ENCODE results near the gene CSH1. TPM values are rescaled to one million over a fixed set of nuclear protein-coding genes. Genes with fewer than 3 reads are reported as not detected.
"Not testable (repeated sequence)": the region's sequence is repeated elsewhere in the genome, so short reads cannot be mapped to it uniquely, and the experiment has no call there.

Gene CSH1
- total RNA-seq, 1 donor from 2014 or later: not detected

DNA sequence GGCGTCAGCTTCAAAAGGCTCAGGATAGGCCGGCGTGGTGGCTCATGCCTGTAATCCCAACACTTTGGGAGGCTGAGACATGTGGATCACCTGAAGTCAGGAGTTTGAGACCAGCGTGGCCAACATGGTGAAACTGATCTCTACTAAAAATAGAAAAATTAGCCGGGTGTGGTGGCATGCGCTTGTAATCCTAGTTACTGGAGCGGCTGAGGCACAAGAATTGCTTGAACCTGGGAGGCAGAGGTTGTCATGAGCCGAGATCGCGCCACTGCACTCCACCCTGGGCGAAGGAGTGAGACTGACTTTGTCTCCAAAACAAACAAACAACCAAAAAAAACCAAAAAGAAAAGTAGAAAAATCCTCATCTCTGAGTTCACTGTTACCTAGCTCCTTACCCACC lies 11.3 kb downstream of the CSH1 start:
- H3K36me3 ChIP-seq (ENCODE audit: control insufficient read depth in 3 of 3, insufficient read depth in 3 of 3, low read length in 3 of 3); H3K4me1 ChIP-seq (ENCODE audit: control insufficient read depth in 3 of 3, insufficient read depth in 3 of 3, low read length in 3 of 3); H3K9me3 ChIP-seq (ENCODE audit: control insufficient read depth in 3 of 3, low read length in 3 of 3); H3K27me3 ChIP-seq (ENCODE audit: control insufficient read depth in 3 of 3, insufficient read depth in 3 of 3, low read length in 3 of 3); H3K27ac ChIP-seq (ENCODE audit: low read depth, low read length); H3K4me3 ChIP-seq (ENCODE audit: low read length in 3 of 3); H3K9ac ChIP-seq (ENCODE audit: low read depth in 1 of 3, low read length in 3 of 3): not testable (repeated sequence)

- not testable (repeated sequence) for H3K4me3 ChIP-seq (ENCODE audit: low read length in 3 of 3); H3K4me1 ChIP-seq (ENCODE audit: control insufficient read depth in 3 of 3, insufficient read depth in 3 of 3, low read length in 3 of 3); H3K27me3 ChIP-seq (ENCODE audit: control insufficient read depth in 3 of 3, insufficient read depth in 3 of 3, low read length in 3 of 3); H3K36me3 ChIP-seq (ENCODE audit: control insufficient read depth in 3 of 3, insufficient read depth in 3 of 3, low read length in 3 of 3); H3K27ac ChIP-seq (ENCODE audit: low read depth, low read length); H3K9me3 ChIP-seq (ENCODE audit: control insufficient read depth in 3 of 3, low read length in 3 of 3); H3K9ac ChIP-seq (ENCODE audit: low read depth in 1 of 3, low read length in 3 of 3)
Observed at GRCh38 chr17:63882626-63883126, 13.7 kb downstream of the CSH1 start.

DNA sequence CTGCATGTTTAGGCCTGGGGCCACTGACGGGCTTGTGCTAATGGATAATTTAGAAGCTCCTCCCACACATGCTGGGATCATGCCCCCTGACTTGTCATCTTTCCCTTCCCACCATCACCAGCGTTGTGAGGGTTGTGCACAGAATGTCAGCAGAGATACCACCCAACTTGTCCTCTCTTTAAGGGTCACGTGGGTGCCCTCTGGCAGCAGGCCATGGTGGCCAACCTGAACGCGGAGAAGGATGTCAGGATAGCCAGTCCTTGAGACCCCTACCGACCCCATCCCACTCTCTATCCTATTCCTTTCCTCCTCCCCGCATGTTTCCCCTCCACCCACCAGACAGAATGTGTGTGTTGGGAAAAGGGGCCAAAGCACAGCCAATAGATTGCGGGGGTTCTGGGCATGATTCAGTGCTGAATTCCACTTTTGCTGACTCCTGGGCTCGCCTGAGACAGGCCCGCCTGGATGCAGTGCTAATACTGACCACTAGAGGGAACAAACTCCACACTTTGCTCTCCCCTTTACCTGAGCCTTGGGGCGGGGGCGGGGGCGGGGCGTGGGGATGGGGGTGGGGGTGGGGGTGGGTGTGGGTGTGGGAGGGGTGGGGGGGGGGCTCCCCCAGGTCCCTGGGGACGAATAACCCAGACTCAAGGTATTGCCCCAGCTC lies 14.3 kb downstream of the CSH1 start, which contains the start of gene GH2:
TSS of gene GH2 (minus strand) at position 10 of the 667 bp plus-strand sequence. CDS start 143 bp downstream, outside the sequence.
- H3K9ac ChIP-seq (ENCODE audit: low read depth in 1 of 3, low read length in 3 of 3): no peak within 1 kb of the TSS
- H3K4me1 ChIP-seq (ENCODE audit: control insufficient read depth in 3 of 3, insufficient read depth in 3 of 3, low read length in 3 of 3): peaks cover 0 to 6% (median 0%) of the 10 kb centered on the region in 3 donors
- no peak within 1 kb of the TSS for H3K4me3 ChIP-seq (ENCODE audit: low read length in 3 of 3)
- no peaks in the 10 kb centered on the region for H3K36me3 ChIP-seq (ENCODE audit: control insufficient read depth in 3 of 3, insufficient read depth in 3 of 3, low read length in 3 of 3)
- no peak within 1 kb of the TSS for H3K27ac ChIP-seq (ENCODE audit: low read depth, low read length)
- H3K27me3 ChIP-seq (ENCODE audit: control insufficient read depth in 3 of 3, insufficient read depth in 3 of 3, low read length in 3 of 3): no peaks in the 10 kb centered on the region
- H3K9me3 ChIP-seq (ENCODE audit: control insufficient read depth in 3 of 3, low read length in 3 of 3): no peaks in the 10 kb centered on the region

DNA sequence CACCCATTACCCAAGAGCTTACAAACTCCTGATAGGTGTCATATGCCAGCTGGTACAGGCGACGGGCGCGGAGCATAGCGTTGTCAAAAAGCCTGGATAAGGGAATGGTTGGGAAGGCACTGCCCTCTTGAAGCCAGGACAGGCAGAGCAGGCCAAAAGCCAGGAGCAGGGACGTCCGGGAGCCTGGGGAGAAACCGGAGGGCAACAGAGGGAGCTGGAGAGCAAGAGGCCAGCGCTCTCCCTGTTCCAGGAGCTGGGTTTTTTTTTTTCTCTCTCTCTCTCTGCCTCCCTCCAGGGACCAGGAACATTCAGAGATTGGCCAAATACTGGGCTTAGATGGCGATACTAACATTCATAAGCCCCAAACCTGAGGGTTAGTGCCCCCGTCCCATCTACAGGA lies 15.0 kb downstream of the CSH1 start:
- H3K36me3 ChIP-seq (ENCODE audit: control insufficient read depth in 3 of 3, insufficient read depth in 3 of 3, low read length in 3 of 3); H3K27ac ChIP-seq (ENCODE audit: low read depth, low read length); H3K4me3 ChIP-seq (ENCODE audit: low read length in 3 of 3); H3K9ac ChIP-seq (ENCODE audit: low read depth in 1 of 3, low read length in 3 of 3); H3K27me3 ChIP-seq (ENCODE audit: control insufficient read depth in 3 of 3, insufficient read depth in 3 of 3, low read length in 3 of 3); H3K4me1 ChIP-seq (ENCODE audit: control insufficient read depth in 3 of 3, insufficient read depth in 3 of 3, low read length in 3 of 3); H3K9me3 ChIP-seq (ENCODE audit: control insufficient read depth in 3 of 3, low read length in 3 of 3): not testable (repeated sequence)

GRCh38 chr17:63880706-63881105 lies 15.7 kb downstream of the CSH1 start:
- Histone ChIP-seq H3K36me3 (ENCODE audit: control insufficient read depth in 3 of 3, insufficient read depth in 3 of 3, low read length in 3 of 3) (no peaks in the 10 kb centered on the region), H3K27ac (ENCODE audit: low read depth, low read length) (no peak overlapping the region), H3K9ac (ENCODE audit: low read depth in 1 of 3, low read length in 3 of 3) (no peak overlapping the region), H3K27me3 (ENCODE audit: control insufficient read depth in 3 of 3, insufficient read depth in 3 of 3, low read length in 3 of 3) (peaks cover 0 to 4% (median 0%) of the 10 kb centered on the region in 3 donors), H3K9me3 (ENCODE audit: control insufficient read depth in 3 of 3, low read length in 3 of 3) (no peaks in the 10 kb centered on the region), H3K4me3 (ENCODE audit: low read length in 3 of 3) (no peak overlapping the region), H3K4me1 (ENCODE audit: control insufficient read depth in 3 of 3, insufficient read depth in 3 of 3, low read length in 3 of 3) (peaks cover 0 to 5% (median 0%) of the 10 kb centered on the region in 3 donors)

DNA sequence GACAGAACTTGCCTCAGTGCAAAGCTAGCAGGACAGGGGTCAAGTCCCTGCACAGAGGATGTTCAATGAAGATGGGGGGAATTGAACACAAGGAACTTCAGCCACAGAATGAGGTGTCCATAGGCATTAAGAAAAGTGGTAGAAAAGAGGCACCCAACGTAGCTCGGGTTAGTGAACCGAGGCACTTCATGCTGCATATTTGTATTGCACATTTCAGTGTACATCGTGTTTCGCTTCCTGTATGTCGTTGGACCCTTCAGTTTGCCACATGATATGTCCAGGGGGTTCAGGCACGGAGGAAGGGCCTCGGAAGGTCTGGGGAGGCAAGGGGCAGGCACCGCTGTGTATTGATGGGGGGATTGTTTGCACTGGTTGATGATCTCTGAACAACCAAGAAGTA lies 18.0 kb downstream of the CSH1 start:
- not testable (repeated sequence) for H3K4me3 ChIP-seq (ENCODE audit: low read length in 3 of 3); H3K36me3 ChIP-seq (ENCODE audit: control insufficient read depth in 3 of 3, insufficient read depth in 3 of 3, low read length in 3 of 3); H3K27me3 ChIP-seq (ENCODE audit: control insufficient read depth in 3 of 3, insufficient read depth in 3 of 3, low read length in 3 of 3); H3K9me3 ChIP-seq (ENCODE audit: control insufficient read depth in 3 of 3, low read length in 3 of 3); H3K4me1 ChIP-seq (ENCODE audit: control insufficient read depth in 3 of 3, insufficient read depth in 3 of 3, low read length in 3 of 3); H3K9ac ChIP-seq (ENCODE audit: low read depth in 1 of 3, low read length in 3 of 3); H3K27ac ChIP-seq (ENCODE audit: low read depth, low read length)

- H3K9me3 ChIP-seq (ENCODE audit: control insufficient read depth in 3 of 3, low read length in 3 of 3); H3K27ac ChIP-seq (ENCODE audit: low read depth, low read length); H3K4me3 ChIP-seq (ENCODE audit: low read length in 3 of 3); H3K27me3 ChIP-seq (ENCODE audit: control insufficient read depth in 3 of 3, insufficient read depth in 3 of 3, low read length in 3 of 3); H3K4me1 ChIP-seq (ENCODE audit: control insufficient read depth in 3 of 3, insufficient read depth in 3 of 3, low read length in 3 of 3); H3K9ac ChIP-seq (ENCODE audit: low read depth in 1 of 3, low read length in 3 of 3); H3K36me3 ChIP-seq (ENCODE audit: control insufficient read depth in 3 of 3, insufficient read depth in 3 of 3, low read length in 3 of 3): not testable (repeated sequence)
Observed at GRCh38 chr17:63874693-63875092, 21.7 kb downstream of the CSH1 start.

- not testable (repeated sequence) for H3K27me3 ChIP-seq (ENCODE audit: control insufficient read depth in 3 of 3, insufficient read depth in 3 of 3, low read length in 3 of 3); H3K36me3 ChIP-seq (ENCODE audit: control insufficient read depth in 3 of 3, insufficient read depth in 3 of 3, low read length in 3 of 3); H3K9me3 ChIP-seq (ENCODE audit: control insufficient read depth in 3 of 3, low read length in 3 of 3); H3K4me1 ChIP-seq (ENCODE audit: control insufficient read depth in 3 of 3, insufficient read depth in 3 of 3, low read length in 3 of 3); H3K4me3 ChIP-seq (ENCODE audit: low read length in 3 of 3); H3K27ac ChIP-seq (ENCODE audit: low read depth, low read length); H3K9ac ChIP-seq (ENCODE audit: low read depth in 1 of 3, low read length in 3 of 3)
Observed at GRCh38 chr17:63874061-63874626, 22.2 kb downstream of the CSH1 start.

GRCh38 chr17:63873577-63873976 lies 22.8 kb downstream of the CSH1 start, which contains the start of gene CSH2:
CSH2 (minus strand) TSS chr17:63873677; CDS start chr17:63873614, 63 bp downstream.
- H3K4me1 ChIP-seq (ENCODE audit: control insufficient read depth in 3 of 3, insufficient read depth in 3 of 3, low read length in 3 of 3); H3K27ac ChIP-seq (ENCODE audit: low read depth, low read length); H3K4me3 ChIP-seq (ENCODE audit: low read length in 3 of 3); H3K9me3 ChIP-seq (ENCODE audit: control insufficient read depth in 3 of 3, low read length in 3 of 3); H3K36me3 ChIP-seq (ENCODE audit: control insufficient read depth in 3 of 3, insufficient read depth in 3 of 3, low read length in 3 of 3); H3K9ac ChIP-seq (ENCODE audit: low read depth in 1 of 3, low read length in 3 of 3); H3K27me3 ChIP-seq (ENCODE audit: control insufficient read depth in 3 of 3, insufficient read depth in 3 of 3, low read length in 3 of 3): not testable (repeated sequence)

- not testable (repeated sequence) for H3K9ac ChIP-seq (ENCODE audit: low read depth in 1 of 3, low read length in 3 of 3); H3K27ac ChIP-seq (ENCODE audit: low read depth, low read length); H3K27me3 ChIP-seq (ENCODE audit: control insufficient read depth in 3 of 3, insufficient read depth in 3 of 3, low read length in 3 of 3); H3K36me3 ChIP-seq (ENCODE audit: control insufficient read depth in 3 of 3, insufficient read depth in 3 of 3, low read length in 3 of 3); H3K4me3 ChIP-seq (ENCODE audit: low read length in 3 of 3); H3K9me3 ChIP-seq (ENCODE audit: control insufficient read depth in 3 of 3, low read length in 3 of 3); H3K4me1 ChIP-seq (ENCODE audit: control insufficient read depth in 3 of 3, insufficient read depth in 3 of 3, low read length in 3 of 3)
Observed at GRCh38 chr17:63871646-63872365, 24.6 kb downstream of the CSH1 start.
